CD14-positive monocyte (primary cell): Measurements from ENCODE around the gene AMZ1. TPM values are rescaled to one million over a fixed set of nuclear protein-coding genes. Genes with fewer than 3 reads are reported as not detected.

Source experiments
- DNase-seq, 3 donors: peaks; one replicate each; pipeline ENCODE4 v3.0.0-alpha.2; 2011 to 2022
- H2AFZ ChIP-seq: 2 replicates; pipeline ENCODE4 v1.6.0; 2012; ENCODE audit warnings: mild to moderate bottlenecking, low read depth, low read length, inconsistent platforms; ENCODE audit not compliant: insufficient read depth, poor library complexity, severe bottlenecking
- H3K27ac ChIP-seq, 2 donors: 1 replicate in 1 of 2; 2 replicates in 1 of 2; pipeline ENCODE4 v1.5.1; 2012 to 2013; ENCODE audit warnings: low read length in 2 of 2, control low read depth in 1 of 2, inconsistent platforms in 1 of 2, low read depth in 1 of 2, mild to moderate bottlenecking in 1 of 2
- H3K27me3 ChIP-seq, 2 donors: one replicate each; pipeline versions ENCODE4 v1.6.0 to v1.6.1; 2011 to 2013; ENCODE audit warnings: low read length in 2 of 2; ENCODE audit not compliant: control insufficient read depth in 2 of 2, insufficient read depth in 2 of 2
- H3K36me3 ChIP-seq, 2 donors: replicated peaks in 1 of 2; 1 replicate in 1 of 2; 2 replicates in 1 of 2; pipeline versions ENCODE4 v1.5.1 to v1.6.1; 2012 to 2013; ENCODE audit warnings: low read length in 2 of 2, control low read depth in 1 of 2, inconsistent platforms in 1 of 2, mild to moderate bottlenecking in 1 of 2; ENCODE audit not compliant: insufficient read depth in 2 of 2, control insufficient read depth in 1 of 2
- H3K4me1 ChIP-seq, 2 donors: 1 replicate in 1 of 2; 2 replicates in 1 of 2; pipeline versions ENCODE4 v1.5.1 to v1.6.1; 2012 to 2013; ENCODE audit warnings: low read length in 2 of 2, control low read depth in 1 of 2, inconsistent platforms in 1 of 2, mild to moderate bottlenecking in 1 of 2, moderate library complexity in 1 of 2; ENCODE audit not compliant: insufficient read depth in 2 of 2, control insufficient read depth in 1 of 2
- H3K4me2 ChIP-seq: replicated peaks from 2 replicates; pipeline ENCODE3; 2012; ENCODE audit warnings: low read length, moderate library complexity, mild to moderate bottlenecking; ENCODE audit not compliant: poor library complexity, severe bottlenecking; ENCODE audit errors: extremely low read depth
- H3K4me3 ChIP-seq, 3 experiments: fragments of 200-600 bp in 1 of 3; sonication (generic) in 1 of 3; replicated peaks in 1 of 3; 1 replicate in 2 of 3; 2 replicates in 1 of 3; pipeline ENCODE4 v1.5.1; 2011 to 2013; ENCODE audit warnings: low read length in 3 of 3, mild to moderate bottlenecking in 3 of 3, control low read depth in 2 of 3, low read depth in 2 of 3, inconsistent platforms in 1 of 3, moderate library complexity in 1 of 3
- H3K79me2 ChIP-seq: 2 replicates; pipeline ENCODE4 v1.6.0; 2012; ENCODE audit warnings: mild to moderate bottlenecking, control low read depth, inconsistent platforms, low read length, moderate library complexity; ENCODE audit not compliant: insufficient read depth
- H3K9ac ChIP-seq: 2 replicates; pipeline ENCODE4 v1.6.0; 2017; ENCODE audit warnings: low read length, mild to moderate bottlenecking; ENCODE audit not compliant: insufficient read depth, poor library complexity, severe bottlenecking
- H3K9me3 ChIP-seq, 2 donors: replicated peaks in 1 of 2; 1 replicate in 1 of 2; 2 replicates in 1 of 2; pipeline versions ENCODE4 v1.5.1 to v1.6.1; 2012 to 2013; ENCODE audit warnings: low read length in 2 of 2, control low read depth in 1 of 2; ENCODE audit not compliant: control insufficient read depth in 1 of 2, insufficient read depth in 1 of 2
- H4K20me1 ChIP-seq: 2 replicates; pipeline ENCODE4 v1.6.0; 2012; ENCODE audit warnings: mild to moderate bottlenecking, low read length, control low read depth, moderate library complexity; ENCODE audit not compliant: insufficient read depth
- H3K27ac Mint-ChIP-seq, 7 donors: one replicate each; pipeline ENCODE4 v1.8.0; 2020; ENCODE audit warnings: mild to moderate bottlenecking in 7 of 7, mixed read lengths in 7 of 7, moderate library complexity in 6 of 7, inconsistent platforms in 2 of 7
- H3K27me3 Mint-ChIP-seq, 3 donors: one replicate each; pipeline ENCODE4 v1.8.0; 2021 to 2022; ENCODE audit warnings: low read depth in 3 of 3, mild to moderate bottlenecking in 3 of 3, mixed read lengths in 3 of 3, moderate library complexity in 3 of 3, inconsistent platforms in 1 of 3
- H3K36me3 Mint-ChIP-seq, 2 donors: one replicate each; pipeline ENCODE4 v1.8.0; 2020; ENCODE audit warnings: mixed read lengths in 2 of 2, inconsistent platforms in 1 of 2, mild to moderate bottlenecking in 1 of 2
- H3K4me1 Mint-ChIP-seq: one replicate; pipeline ENCODE4 v1.8.0; 2020; ENCODE audit warnings: mild to moderate bottlenecking, mixed read lengths
- H3K4me3 Mint-ChIP-seq, 2 donors: one replicate each; pipeline ENCODE4 v1.8.0; 2020; ENCODE audit warnings: mild to moderate bottlenecking in 2 of 2, mixed read lengths in 2 of 2, moderate library complexity in 1 of 2
- H3K9me3 Mint-ChIP-seq, 7 donors: one replicate each; pipeline ENCODE4 v1.8.0; 2020 to 2022; ENCODE audit warnings: mixed read lengths in 7 of 7, mild to moderate bottlenecking in 6 of 7, moderate library complexity in 6 of 7, inconsistent platforms in 2 of 7
- CTCF ChIP-seq: fragments of 200-600 bp; IDR thresholded peaks from one replicate; pipeline ENCODE4 v1.8.0; 2022; ENCODE audit warnings: antibody characterized with exemption, mild to moderate bottlenecking
- WGBS: methylation state at CpG from one replicate; pipeline ENCODE4 v1.1.5; 2013; ENCODE audit warnings: missing lambda C conversion rate; ENCODE audit not compliant: insufficient coverage; 5-methylcytosine and 5-hydroxymethylcytosine counted together
- intact Hi-C, 2 donors: fragments of 100-400 bp; cut with micrococcal nuclease; formaldehyde crosslinking; loops; one replicate each; pipeline versions ENCODE4 v1.15.0 to v1.15.1; 2023
- polyA plus RNA-seq, 3 donors: library from polyadenylated mRNA; depleted of rRNA in 1 of 3; unstranded in 2 of 3; stranded (reverse) in 1 of 3; fragments of 300-500 nt in 2 of 3; fragments of >200 nt in 1 of 3; fragmentation: Illumina TruSeq in 2 of 3; gene quantifications; 1 replicate in 2 of 3; 2 replicates in 1 of 3; pipeline ENCODE4 v1.2.3, GENCODE V29; 2012 to 2021

AMZ1 gene
- polyA plus RNA-seq, 3 donors = 0.09 to 0.25 (median 0.14) TPM

DNA sequence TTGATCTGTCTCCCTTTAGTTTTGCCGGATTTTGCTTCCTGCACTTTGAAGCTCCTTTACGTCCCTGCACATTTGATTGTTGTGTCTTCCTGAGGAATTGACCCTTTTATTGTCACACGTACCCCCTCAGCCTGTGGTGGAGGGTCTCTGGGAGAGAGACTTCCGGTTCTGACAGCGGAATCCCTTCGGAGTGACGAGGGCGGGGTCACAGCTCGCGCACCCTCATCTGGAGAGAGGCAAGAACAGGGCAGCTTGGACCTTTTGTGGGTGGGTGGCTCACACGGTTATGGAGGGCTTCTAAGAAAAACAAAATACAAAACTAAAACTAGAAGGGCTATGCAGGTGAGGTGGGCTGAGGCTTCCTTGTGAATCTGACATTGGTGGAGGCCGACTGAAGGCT lies 26.0 kb downstream of the AMZ1 start:
- peaks cover 0 to 5% of the 10 kb centered on the region in 2 donors for H3K9me3 ChIP-seq
- H3K4me3 Mint-ChIP-seq = peak overlapping the region in 1 of 2 donors; percentile 60
- no peak for TF ChIP-seq CTCF
- peaks cover 34 to 69% (median 37%) of the 10 kb centered on the region in 3 donors for H3K27me3 Mint-ChIP-seq
- H3K4me1 Mint-ChIP-seq = peaks cover 68% of the 10 kb centered on the region
- H3K27ac Mint-ChIP-seq = peak overlapping the region in 1 of 7 donors; percentile 54
- no peak overlapping the region for H3K4me2 ChIP-seq
- no peak overlapping the region for H3K4me3 ChIP-seq
- no peak for DNase-seq
- H3K9me3 Mint-ChIP-seq = peaks cover 3 to 14% (median 6%) of the 10 kb centered on the region in 7 donors
- no peak overlapping the region for H3K9ac ChIP-seq
- H2AFZ ChIP-seq = no peak overlapping the region
- WGBS = 100% methylated on average over 2 of the region's 12 CpGs
- H3K79me2 ChIP-seq = no peaks in the 10 kb centered on the region
- H3K36me3 ChIP-seq = no peaks in the 10 kb centered on the region
- H3K4me1 ChIP-seq = peaks cover 51 to 62% of the 10 kb centered on the region in 2 donors
- H3K27me3 ChIP-seq = peaks cover 0 to 25% of the 10 kb centered on the region in 2 donors
- H3K27ac ChIP-seq = no peak overlapping the region
- intact Hi-C loops = no loop called here
- H4K20me1 ChIP-seq = no peaks in the 10 kb centered on the region
- H3K36me3 Mint-ChIP-seq = peaks cover 16 to 34% of the 10 kb centered on the region in 2 donors

DNA sequence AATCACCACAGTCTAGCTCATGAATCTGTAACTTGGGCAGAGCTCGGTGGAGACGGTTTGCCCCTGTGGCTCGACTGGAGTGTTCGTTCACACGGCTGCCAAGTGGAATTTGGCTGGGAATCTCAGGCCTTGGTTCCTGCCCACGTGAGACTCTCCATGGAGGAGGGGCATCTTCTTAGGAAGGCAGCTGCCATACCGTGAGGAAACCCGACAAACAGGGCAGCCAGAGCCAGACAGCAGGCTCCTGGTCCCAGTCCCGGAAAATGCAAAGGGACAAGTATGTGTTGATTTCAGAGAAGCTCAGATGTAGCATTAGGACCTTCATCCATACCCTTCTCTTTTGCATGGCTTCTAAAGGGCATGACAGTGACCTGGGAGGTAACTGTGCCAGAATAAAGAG lies 26.6 kb downstream of the AMZ1 start:
- Mint-ChIP-seq H3K36me3 (peaks cover 18 to 34% of the 10 kb centered on the region in 2 donors), H3K9me3 (peaks cover 3 to 14% (median 6%) of the 10 kb centered on the region in 7 donors), H3K4me1 (peaks cover 68% of the 10 kb centered on the region), H3K4me3 (no peak overlapping the region), H3K27me3 (peaks cover 36 to 68% (median 40%) of the 10 kb centered on the region in 3 donors), H3K27ac (peak overlapping the region in 1 of 7 donors; percentile 68)
- H3K9ac ChIP-seq = no peak overlapping the region
- no peak for DNase-seq
- intact Hi-C loops = loop anchor here in 1 of 2 donors (5.0 kb wide), 2 partner anchors 43 to 108 kb away; no protein-coding TSS in a partner anchor
- H3K4me3 ChIP-seq = no peak overlapping the region
- H4K20me1 ChIP-seq = no peaks in the 10 kb centered on the region
- H3K4me1 ChIP-seq = peaks cover 46 to 60% of the 10 kb centered on the region in 2 donors
- H3K9me3 ChIP-seq = peaks cover 0 to 5% of the 10 kb centered on the region in 2 donors
- WGBS = over 99% methylated on average over 9 of the region's 9 CpGs
- H3K79me2 ChIP-seq = no peaks in the 10 kb centered on the region
- no peaks in the 10 kb centered on the region for H3K36me3 ChIP-seq
- TF ChIP-seq CTCF = no peak
- no peak overlapping the region for H3K4me2 ChIP-seq
- H3K27me3 ChIP-seq = peaks cover 0 to 28% of the 10 kb centered on the region in 2 donors
- no peak overlapping the region for H2AFZ ChIP-seq
- H3K27ac ChIP-seq = no peak overlapping the region
